ENCODE data around the gene TBL1X.

DNA sequence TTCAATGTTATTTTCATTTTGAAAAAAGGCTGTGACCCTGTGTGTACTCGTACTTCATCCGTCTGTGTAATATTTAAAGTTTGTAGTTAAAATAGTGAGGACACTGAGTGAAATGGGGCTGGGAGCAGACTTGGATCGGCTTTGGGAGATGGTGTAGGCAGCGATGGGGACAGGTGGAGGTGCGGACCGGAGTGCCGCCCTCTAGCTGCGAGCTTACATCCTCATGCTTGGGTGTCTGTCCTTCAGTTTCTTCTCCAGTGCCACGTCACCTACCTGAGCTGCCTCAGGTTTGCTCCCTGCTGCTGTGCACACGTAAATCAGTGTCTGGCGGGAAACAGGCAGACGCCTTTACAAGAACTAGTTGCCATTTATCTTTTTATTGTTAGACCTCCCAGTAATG lies 154.7 kb downstream of the TBL1X start:
- TF ChIP-seq HDAC2 (CRISPR knock-in tag; IDR thresholded peaks at IDR 0.05) (no peak), EZH2 (conservative IDR thresholded peaks at IDR 0.05; ENCODE audit: low read depth, low read length) (no peak), NPAS2 (CRISPR knock-in tag; IDR thresholded peaks at IDR 0.05; ENCODE audit: borderline replicate concordance) (no peak), MXD4 (CRISPR knock-in tag; IDR thresholded peaks at IDR 0.05) (no peak), ZSCAN29 (CRISPR knock-in tag; conservative IDR thresholded peaks at IDR 0.05) (no peak), PHF21A (CRISPR knock-in tag; IDR thresholded peaks at IDR 0.05) (no peak), MAZ (IDR thresholded peaks at IDR 0.05; ENCODE audit: borderline replicate concordance, low read depth, low read length) (no peak), MAZ (CRISPR knock-in tag; IDR thresholded peaks at IDR 0.05; ENCODE audit: low read depth) (no peak)
- TF ChIP-seq, protein P1, sequence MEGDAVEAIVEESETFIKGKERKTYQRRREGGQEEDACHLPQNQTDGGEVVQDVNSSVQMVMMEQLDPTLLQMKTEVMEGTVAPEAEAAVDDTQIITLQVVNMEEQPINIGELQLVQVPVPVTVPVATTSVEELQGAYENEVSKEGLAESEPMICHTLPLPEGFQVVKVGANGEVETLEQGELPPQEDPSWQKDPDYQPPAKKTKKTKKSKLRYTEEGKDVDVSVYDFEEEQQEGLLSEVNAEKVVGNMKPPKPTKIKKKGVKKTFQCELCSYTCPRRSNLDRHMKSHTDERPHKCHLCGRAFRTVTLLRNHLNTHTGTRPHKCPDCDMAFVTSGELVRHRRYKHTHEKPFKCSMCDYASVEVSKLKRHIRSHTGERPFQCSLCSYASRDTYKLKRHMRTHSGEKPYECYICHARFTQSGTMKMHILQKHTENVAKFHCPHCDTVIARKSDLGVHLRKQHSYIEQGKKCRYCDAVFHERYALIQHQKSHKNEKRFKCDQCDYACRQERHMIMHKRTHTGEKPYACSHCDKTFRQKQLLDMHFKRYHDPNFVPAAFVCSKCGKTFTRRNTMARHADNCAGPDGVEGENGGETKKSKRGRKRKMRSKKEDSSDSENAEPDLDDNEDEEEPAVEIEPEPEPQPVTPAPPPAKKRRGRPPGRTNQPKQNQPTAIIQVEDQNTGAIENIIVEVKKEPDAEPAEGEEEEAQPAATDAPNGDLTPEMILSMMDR (CRISPR knock-in tag; IDR thresholded peaks at IDR 0.05): no peak
